BJ (cell line): ENCODE results near the gene TMEM161B. TPM values are rescaled to one million over a fixed set of nuclear protein-coding genes. Genes with fewer than 3 reads are reported as not detected.
"Not testable (repeated sequence)": the region's sequence is repeated elsewhere in the genome, so short reads cannot be mapped to it uniquely, and the experiment has no call there.

Experiments used
- CTCF ChIA-PET: fragments of 350-600 bp; formaldehyde crosslinking; extraction: SDS; loops from one replicate; lab custom pipeline; 2021; ENCODE audit warnings: antibody characterized with exemption, inconsistent platforms; lab: Yijun Ruan, JAX
- POLR2A ChIA-PET: fragments of 300-600 bp; sonication (Branson Sonifier 250); formaldehyde crosslinking; extraction: SDS; loops from one replicate; lab custom pipeline; 2021; ENCODE audit warnings: antibody characterized with exemption; lab: Charles Lee
- DNase-seq: peaks from one replicate; pipeline ENCODE4 v3.0.0-alpha.2; 2011; ENCODE audit warnings: low read depth
- H3K27me3 ChIP-seq: 2 replicates; pipeline ENCODE4 v1.6.0; 2011; ENCODE audit warnings: low read length; ENCODE audit not compliant: control insufficient read depth, insufficient read depth
- H3K36me3 ChIP-seq: 2 replicates; pipeline ENCODE4 v1.5.1; 2011; ENCODE audit warnings: low read length; ENCODE audit not compliant: control insufficient read depth, insufficient read depth
- H3K4me3 ChIP-seq: 2 replicates; pipeline ENCODE4 v1.5.1; 2011; ENCODE audit warnings: low read depth, mild to moderate bottlenecking, control low read depth, low read length
- CTCF ChIP-seq: IDR thresholded peaks from 2 replicates; pipeline ENCODE4 v1.5.1; 2011; ENCODE audit warnings: low read depth, mild to moderate bottlenecking, control low read depth, inconsistent platforms, low read length, moderate library complexity; ENCODE audit not compliant: insufficient read depth
- polyA plus RNA-seq: library from polyadenylated mRNA; depleted of rRNA; stranded (reverse); fragments of >200 nt; gene quantifications from 2 replicates; pipeline ENCODE4 v1.2.3, GENCODE V29; 2011

The TMEM161B gene
- polyA plus RNA-seq, 1 experiment = 6.6 TPM

GRCh38 chr5:88183255-88183654 lies 85.4 kb downstream of the TMEM161B start:
- DNase-seq = no peak
- POLR2A ChIA-PET = no interaction called here
- no peak overlapping the region for H3K4me3 ChIP-seq
- no peak for TF ChIP-seq CTCF
- H3K27me3 ChIP-seq = no peaks in the 10 kb centered on the region
- CTCF ChIA-PET = no interaction called here
- no peaks in the 10 kb centered on the region for H3K36me3 ChIP-seq

GRCh38 chr5:88177486-88177885 lies 91.2 kb downstream of the TMEM161B start:
- CTCF ChIA-PET = interaction anchor here (1.1 kb wide), 1 partner anchor 34 kb away, joined by 3 read pairs; no protein-coding TSS in a partner anchor
- POLR2A ChIA-PET = not testable (repeated sequence)

GRCh38 chr5:88172847-88173758 lies 95.5 kb downstream of the TMEM161B start:
- TF ChIP-seq CTCF = no peak
- DNase-seq = no peak
- no peaks in the 10 kb centered on the region for H3K27me3 ChIP-seq
- ChIA-PET CTCF (no interaction called here), POLR2A (no interaction called here)
- no peaks in the 10 kb centered on the region for H3K36me3 ChIP-seq
- H3K4me3 ChIP-seq = no peak overlapping the region

More at GRCh38 chr5:88177486-88177885, 91.2 kb downstream of the TMEM161B start:
- not testable (repeated sequence) for H3K27me3 ChIP-seq, H3K4me3 ChIP-seq, DNase-seq, H3K36me3 ChIP-seq

GRCh38 chr5:88159591-88159990 lies 109.1 kb downstream of the TMEM161B start:
- Histone ChIP-seq H3K36me3 (no peaks in the 10 kb centered on the region), H3K4me3 (no peak overlapping the region), H3K27me3 (no peaks in the 10 kb centered on the region; the same call in 1 of the 2 replicates)
- TF ChIP-seq CTCF = no peak
- DNase-seq = no peak
- CTCF ChIA-PET = no interaction called here
- POLR2A ChIA-PET = no interaction called here

GRCh38 chr5:88158056-88158455 lies 110.6 kb downstream of the TMEM161B start:
- H3K27me3 ChIP-seq = no peaks in the 10 kb centered on the region; the same call in 1 of the 2 replicates
- no peak for TF ChIP-seq CTCF
- DNase-seq = no peak
- POLR2A ChIA-PET = no interaction called here
- no peaks in the 10 kb centered on the region for H3K36me3 ChIP-seq
- CTCF ChIA-PET = interaction anchor here (0.6 kb wide), 1 partner anchor 30 kb away, joined by 4 read pairs; no protein-coding TSS in a partner anchor
- no peak overlapping the region for H3K4me3 ChIP-seq
